ENCODE data around the gene MCHR1. TPM values are rescaled to one million over a fixed set of nuclear protein-coding genes. Genes with fewer than 3 reads are reported as not detected.

MCHR1 gene
- total and polyA plus RNA-seq, 2 of the 13 experiments (the other 11 are each of a cell fraction or from before 2014, with no cell fraction given) = 0.40 to 0.83 TPM

DNA sequence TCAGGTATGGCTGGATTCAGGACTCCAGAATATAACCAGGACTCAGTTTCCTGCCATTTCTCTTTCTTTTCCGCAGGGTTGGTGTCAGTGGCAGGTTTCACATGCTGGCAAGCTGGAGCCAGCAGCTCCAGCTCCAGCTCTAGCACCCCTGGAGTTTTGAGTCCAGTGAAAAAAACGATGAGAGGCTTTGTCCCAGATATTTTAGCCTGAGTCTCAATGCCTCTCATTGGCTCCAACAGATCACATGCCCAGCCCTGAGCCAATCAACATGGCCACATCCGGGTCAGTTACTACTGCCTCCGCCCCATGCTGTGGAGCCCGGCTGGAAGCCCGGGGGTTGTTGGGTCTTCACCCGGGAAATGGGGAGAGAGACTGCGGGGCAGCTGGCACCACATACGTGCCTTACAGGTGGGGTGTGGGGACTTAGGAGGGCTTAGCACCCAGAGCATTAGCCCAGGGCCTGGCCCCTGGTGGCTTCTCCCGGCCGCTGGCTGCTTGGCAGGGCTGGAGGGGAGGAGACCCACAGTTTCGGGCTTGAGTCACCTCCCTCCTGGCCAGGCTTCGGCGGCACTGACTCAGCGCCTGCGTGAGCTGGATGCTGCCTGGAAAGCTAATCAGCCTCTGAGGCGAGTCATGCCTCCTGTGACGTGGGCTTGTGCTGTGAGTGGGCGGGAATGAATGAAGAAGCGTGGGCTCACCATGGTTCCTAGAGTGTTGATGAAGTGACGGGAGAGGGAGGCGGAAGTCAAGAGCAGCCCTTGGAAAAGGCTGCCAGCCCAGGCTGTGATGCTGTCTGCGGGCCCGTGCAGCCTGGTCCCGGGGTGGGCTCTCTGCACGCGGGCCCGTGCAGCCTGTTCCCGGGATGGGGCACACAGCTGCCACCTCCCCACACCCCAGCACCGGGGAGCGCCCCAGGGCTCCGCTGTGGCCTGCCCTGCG, 27.5 kb upstream of the MCHR1 start (continued):
- TF ChIP-seq ZNF570 (CRISPR knock-in tag; IDR thresholded peaks at IDR 0.05; ENCODE audit: borderline replicate concordance) = no peak
- peak; percentile 36; the same call in 1 of the 2 replicates for TF ChIP-seq ZBTB20 (CRISPR knock-in tag; IDR thresholded peaks at IDR 0.05; ENCODE audit: borderline replicate concordance, low read depth)
- TF ChIP-seq, protein P1, sequence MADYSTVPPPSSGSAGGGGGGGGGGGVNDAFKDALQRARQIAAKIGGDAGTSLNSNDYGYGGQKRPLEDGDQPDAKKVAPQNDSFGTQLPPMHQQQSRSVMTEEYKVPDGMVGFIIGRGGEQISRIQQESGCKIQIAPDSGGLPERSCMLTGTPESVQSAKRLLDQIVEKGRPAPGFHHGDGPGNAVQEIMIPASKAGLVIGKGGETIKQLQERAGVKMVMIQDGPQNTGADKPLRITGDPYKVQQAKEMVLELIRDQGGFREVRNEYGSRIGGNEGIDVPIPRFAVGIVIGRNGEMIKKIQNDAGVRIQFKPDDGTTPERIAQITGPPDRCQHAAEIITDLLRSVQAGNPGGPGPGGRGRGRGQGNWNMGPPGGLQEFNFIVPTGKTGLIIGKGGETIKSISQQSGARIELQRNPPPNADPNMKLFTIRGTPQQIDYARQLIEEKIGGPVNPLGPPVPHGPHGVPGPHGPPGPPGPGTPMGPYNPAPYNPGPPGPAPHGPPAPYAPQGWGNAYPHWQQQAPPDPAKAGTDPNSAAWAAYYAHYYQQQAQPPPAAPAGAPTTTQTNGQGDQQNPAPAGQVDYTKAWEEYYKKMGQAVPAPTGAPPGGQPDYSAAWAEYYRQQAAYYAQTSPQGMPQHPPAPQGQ (CRISPR knock-in tag; IDR thresholded peaks at IDR 0.05; ENCODE audit: borderline replicate concordance) = peak; percentile 7; the same call in 1 of the 2 replicates
- 0 out of 2 replicates have a peak, but pooled peaks have one; percentile 25 for TF ChIP-seq ZNF776 (CRISPR knock-in tag; IDR thresholded peaks at IDR 0.05)
- TF ChIP-seq, protein P2, sequence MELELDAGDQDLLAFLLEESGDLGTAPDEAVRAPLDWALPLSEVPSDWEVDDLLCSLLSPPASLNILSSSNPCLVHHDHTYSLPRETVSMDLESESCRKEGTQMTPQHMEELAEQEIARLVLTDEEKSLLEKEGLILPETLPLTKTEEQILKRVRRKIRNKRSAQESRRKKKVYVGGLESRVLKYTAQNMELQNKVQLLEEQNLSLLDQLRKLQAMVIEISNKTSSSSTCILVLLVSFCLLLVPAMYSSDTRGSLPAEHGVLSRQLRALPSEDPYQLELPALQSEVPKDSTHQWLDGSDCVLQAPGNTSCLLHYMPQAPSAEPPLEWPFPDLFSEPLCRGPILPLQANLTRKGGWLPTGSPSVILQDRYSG (CRISPR knock-in tag; IDR thresholded peaks at IDR 0.05) = peak; percentile 60; the same call in 1 of the 2 replicates
- TF ChIP-seq ZFP1 (CRISPR knock-in tag; IDR thresholded peaks at IDR 0.05) = no peak
- TF ChIP-seq PPARG (CRISPR knock-in tag; conservative IDR thresholded peaks at IDR 0.05) = no peak; the same call in 1 of the 2 replicates
- peak; percentile 74; the same call in 1 of the 2 replicates for TF ChIP-seq MXD4 (CRISPR knock-in tag; IDR thresholded peaks at IDR 0.05)
- no peak for TF ChIP-seq HDAC6 (IDR thresholded peaks at IDR 0.05; ENCODE audit: low read depth, low read length)
- TF ChIP-seq, protein P3, sequence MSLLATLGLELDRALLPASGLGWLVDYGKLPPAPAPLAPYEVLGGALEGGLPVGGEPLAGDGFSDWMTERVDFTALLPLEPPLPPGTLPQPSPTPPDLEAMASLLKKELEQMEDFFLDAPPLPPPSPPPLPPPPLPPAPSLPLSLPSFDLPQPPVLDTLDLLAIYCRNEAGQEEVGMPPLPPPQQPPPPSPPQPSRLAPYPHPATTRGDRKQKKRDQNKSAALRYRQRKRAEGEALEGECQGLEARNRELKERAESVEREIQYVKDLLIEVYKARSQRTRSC (CRISPR knock-in tag; IDR thresholded peaks at IDR 0.05; ENCODE audit: low read depth) = no peak
- TF ChIP-seq, protein P4, sequence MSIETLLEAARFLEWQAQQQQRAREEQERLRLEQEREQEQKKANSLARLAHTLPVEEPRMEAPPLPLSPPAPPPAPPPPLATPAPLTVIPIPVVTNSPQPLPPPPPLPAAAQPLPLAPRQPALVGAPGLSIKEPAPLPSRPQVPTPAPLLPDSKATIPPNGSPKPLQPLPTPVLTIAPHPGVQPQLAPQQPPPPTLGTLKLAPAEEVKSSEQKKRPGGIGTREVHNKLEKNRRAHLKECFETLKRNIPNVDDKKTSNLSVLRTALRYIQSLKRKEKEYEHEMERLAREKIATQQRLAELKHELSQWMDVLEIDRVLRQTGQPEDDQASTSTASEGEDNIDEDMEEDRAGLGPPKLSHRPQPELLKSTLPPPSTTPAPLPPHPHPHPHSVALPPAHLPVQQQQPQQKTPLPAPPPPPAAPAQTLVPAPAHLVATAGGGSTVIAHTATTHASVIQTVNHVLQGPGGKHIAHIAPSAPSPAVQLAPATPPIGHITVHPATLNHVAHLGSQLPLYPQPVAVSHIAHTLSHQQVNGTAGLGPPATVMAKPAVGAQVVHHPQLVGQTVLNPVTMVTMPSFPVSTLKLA (IDR thresholded peaks at IDR 0.05) = 0 out of 2 replicates have a peak, but pooled peaks have one; percentile 7
- TF ChIP-seq MXI1 (IDR thresholded peaks at IDR 0.05; ENCODE audit: borderline replicate concordance, low read depth, low read length) = peak; percentile 60; the same call in 1 of the 3 replicates
- peak; percentile 91 for TF ChIP-seq SAP130 (CRISPR knock-in tag; IDR thresholded peaks at IDR 0.05; ENCODE audit: low read depth)
- TF ChIP-seq LCORL (IDR thresholded peaks at IDR 0.05) = no peak
- no peak for TF ChIP-seq LCORL (CRISPR knock-in tag; IDR thresholded peaks at IDR 0.05)
- TF ChIP-seq ZNF383 (CRISPR knock-in tag; IDR thresholded peaks at IDR 0.05; ENCODE audit: borderline replicate concordance) = peak; percentile 81; the same call in 1 of the 2 replicates
- TF ChIP-seq RAD21 (CRISPR knock-in tag; IDR thresholded peaks at IDR 0.05) = 0 out of 2 replicates have a peak, but pooled peaks have one; percentile 6
- no peak for TF ChIP-seq SCMH1 (CRISPR knock-in tag; IDR thresholded peaks at IDR 0.05; ENCODE audit: borderline replicate concordance)
- TF ChIP-seq ZNF550 (CRISPR knock-in tag; IDR thresholded peaks at IDR 0.05; ENCODE audit: borderline replicate concordance) = 0 out of 2 replicates have a peak, but pooled peaks have one; percentile 59
- TF ChIP-seq, protein P5, sequence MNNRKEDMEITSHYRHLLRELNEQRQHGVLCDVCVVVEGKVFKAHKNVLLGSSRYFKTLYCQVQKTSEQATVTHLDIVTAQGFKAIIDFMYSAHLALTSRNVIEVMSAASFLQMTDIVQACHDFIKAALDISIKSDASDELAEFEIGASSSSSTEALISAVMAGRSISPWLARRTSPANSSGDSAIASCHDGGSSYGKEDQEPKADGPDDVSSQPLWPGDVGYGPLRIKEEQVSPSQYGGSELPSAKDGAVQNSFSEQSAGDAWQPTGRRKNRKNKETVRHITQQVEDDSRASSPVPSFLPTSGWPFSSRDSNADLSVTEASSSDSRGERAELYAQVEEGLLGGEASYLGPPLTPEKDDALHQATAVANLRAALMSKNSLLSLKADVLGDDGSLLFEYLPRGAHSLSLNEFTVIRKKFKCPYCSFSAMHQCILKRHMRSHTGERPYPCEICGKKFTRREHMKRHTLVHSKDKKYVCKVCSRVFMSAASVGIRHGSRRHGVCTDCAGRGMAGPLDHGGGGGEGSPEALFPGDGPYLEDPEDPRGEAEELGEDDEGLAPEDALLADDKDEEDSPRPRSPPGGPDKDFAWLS (CRISPR knock-in tag; IDR thresholded peaks at IDR 0.05; ENCODE audit: borderline replicate concordance) = no peak
- no peak; the same call in 1 of the 2 replicates for TF ChIP-seq XBP1 (CRISPR knock-in tag; IDR thresholded peaks at IDR 0.05)
- peak; percentile 14; the same call in 1 of the 2 replicates for TF ChIP-seq FOSL1 (CRISPR knock-in tag; IDR thresholded peaks at IDR 0.05; ENCODE audit: borderline replicate concordance)

All from HepG2 (cell line).